GM12892 (cell line): ENCODE measurements around the gene YBX2.

Source experiments
- POLR2A ChIP-seq: IDR thresholded peaks from 2 replicates; pipeline ENCODE4 v1.6.1; 2011; ENCODE audit warnings: low read depth, low read length, control low read depth
- POLR2AphosphoS5 ChIP-seq: IDR thresholded peaks from 2 replicates; pipeline ENCODE4 v1.6.1; 2011; ENCODE audit warnings: low read depth, low read length, control low read depth
- TAF1 ChIP-seq: IDR thresholded peaks from 2 replicates; pipeline ENCODE4 v1.6.1; 2011; ENCODE audit warnings: low read depth, mild to moderate bottlenecking, control low read depth, low read length, borderline replicate concordance

DNA sequence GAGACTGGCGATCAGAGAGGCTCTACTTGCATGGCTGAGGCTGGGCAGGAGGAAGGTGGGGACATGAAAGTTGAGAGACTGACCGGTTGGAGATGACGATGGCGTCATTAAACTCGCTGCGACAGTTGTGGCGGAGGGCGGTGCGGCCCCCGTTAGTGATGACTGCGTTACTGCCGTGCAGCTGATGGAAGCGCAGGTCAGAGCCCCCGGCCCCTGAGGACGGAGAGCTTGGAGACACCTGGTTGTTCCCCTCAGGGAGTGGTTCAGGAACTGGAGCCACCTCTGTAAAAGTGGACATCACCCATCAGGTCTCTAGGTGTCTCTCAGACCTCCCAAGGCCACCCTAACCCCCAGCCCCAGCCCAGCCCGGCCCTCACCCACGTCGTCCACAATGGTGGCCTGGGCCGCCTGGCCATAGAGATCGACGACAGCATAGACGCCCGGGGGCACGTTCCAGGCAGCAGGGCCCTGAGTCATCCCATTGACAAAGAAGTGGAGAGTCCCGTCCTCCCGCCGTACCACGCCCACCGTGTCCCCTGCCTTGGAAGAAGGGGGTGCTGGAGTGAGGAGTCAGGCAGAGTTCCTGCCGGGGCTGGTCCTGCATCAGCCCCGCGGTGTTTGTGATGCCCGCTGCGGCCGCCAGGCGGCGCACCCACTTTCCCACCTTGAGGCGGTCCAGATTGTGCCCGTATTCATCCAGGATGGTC is 29.4 kb upstream of the YBX2 start:
- no peak for TF ChIP-seq POLR2A
- no peak for TF ChIP-seq TAF1
- TF ChIP-seq POLR2AphosphoS5, result no peak
